Chondrocyte (in vitro differentiated cells): ENCODE measurements around the gene NADSYN1. TPM values are rescaled to one million over a fixed set of nuclear protein-coding genes. Genes with fewer than 3 reads are reported as not detected.

Experiments
- DNase-seq: peaks from one replicate; pipeline ENCODE4 v3.0.0; 2021; ENCODE audit warnings: mixed read lengths, low spot score
- H3K27ac Mint-ChIP-seq: one replicate; pipeline ENCODE4 v1.8.0; 2021; ENCODE audit warnings: mild to moderate bottlenecking, moderate library complexity, mixed read lengths; ENCODE audit not compliant: unreplicated experiment
- H3K27me3 Mint-ChIP-seq: 2 replicates; pipeline ENCODE4 v1.8.0; 2021; ENCODE audit warnings: low read depth, mixed read lengths
- H3K36me3 Mint-ChIP-seq: 2 replicates; pipeline ENCODE4 v1.8.0; 2021; ENCODE audit warnings: low read depth, mixed read lengths
- H3K4me1 Mint-ChIP-seq: 2 replicates; pipeline ENCODE4 v1.8.0; 2021; ENCODE audit warnings: low read depth, mild to moderate bottlenecking, mixed read lengths
- H3K4me3 Mint-ChIP-seq: one replicate; pipeline ENCODE4 v1.8.0; 2021; ENCODE audit warnings: mild to moderate bottlenecking, moderate library complexity, mixed read lengths; ENCODE audit not compliant: unreplicated experiment
- H3K9me3 Mint-ChIP-seq: 2 replicates; pipeline ENCODE4 v1.8.0; 2021; ENCODE audit warnings: low read depth, mixed read lengths
- CTCF ChIP-seq: fragments of 200-600 bp; sonication (generic); IDR thresholded peaks from 2 replicates; pipeline ENCODE4 v1.5.0; 2021; ENCODE audit warnings: antibody characterized with exemption, mild to moderate bottlenecking, moderate library complexity
- total RNA-seq: library from RNA; stranded (reverse); gene quantifications from 3 replicates; pipeline ENCODE4 v1.2.1, GENCODE V29; 2021

Gene NADSYN1
- total RNA-seq, 1 donor from 2014 or later: 38.8 TPM

- DNase-seq: peak; percentile 83
- no peak overlapping the region for H3K27ac Mint-ChIP-seq
- no peaks in the 10 kb centered on the region for H3K9me3 Mint-ChIP-seq
- peaks cover 53% of the 10 kb centered on the region for H3K36me3 Mint-ChIP-seq
- peaks cover 10% of the 10 kb centered on the region for H3K4me1 Mint-ChIP-seq
- H3K27me3 Mint-ChIP-seq: no peaks in the 10 kb centered on the region
- TF ChIP-seq CTCF: no peak
- no peak overlapping the region for H3K4me3 Mint-ChIP-seq
Observed at GRCh38 chr11:71490731-71491390, 37.9 kb downstream of the NADSYN1 start.

GRCh38 chr11:71491531-71491930 lies 38.5 kb downstream of the NADSYN1 start:
- peak; percentile 79 for DNase-seq
- Mint-ChIP-seq H3K4me3 (no peak overlapping the region), H3K36me3 (peaks cover 48% of the 10 kb centered on the region), H3K4me1 (peaks cover 10% of the 10 kb centered on the region), H3K27me3 (no peaks in the 10 kb centered on the region), H3K9me3 (peaks cover 2% of the 10 kb centered on the region), H3K27ac (no peak overlapping the region)
- TF ChIP-seq CTCF: no peak

GRCh38 chr11:71491940-71492339 lies 38.9 kb downstream of the NADSYN1 start:
- peaks cover 10% of the 10 kb centered on the region for H3K4me1 Mint-ChIP-seq
- no peak overlapping the region for H3K4me3 Mint-ChIP-seq
- no peak for TF ChIP-seq CTCF
- H3K27me3 Mint-ChIP-seq: no peaks in the 10 kb centered on the region
- H3K27ac Mint-ChIP-seq: no peak overlapping the region
- H3K36me3 Mint-ChIP-seq: peaks cover 51% of the 10 kb centered on the region
- no peak for DNase-seq
- peaks cover 3% of the 10 kb centered on the region for H3K9me3 Mint-ChIP-seq

GRCh38 chr11:71495286-71496230 lies 42.6 kb downstream of the NADSYN1 start:
- Mint-ChIP-seq H3K9me3 (peaks cover 3% of the 10 kb centered on the region), H3K4me1 (peaks cover 5% of the 10 kb centered on the region), H3K36me3 (peaks cover 57% of the 10 kb centered on the region), H3K27me3 (no peaks in the 10 kb centered on the region), H3K4me3 (no peak overlapping the region), H3K27ac (no peak overlapping the region)
- DNase-seq: peak; percentile 61
- TF ChIP-seq CTCF: no peak

GRCh38 chr11:71496421-71496820 lies 43.4 kb downstream of the NADSYN1 start:
- no peak for TF ChIP-seq CTCF
- H3K4me3 Mint-ChIP-seq: no peak overlapping the region
- H3K27ac Mint-ChIP-seq: no peak overlapping the region

More at GRCh38 chr11:71496421-71496820, 43.4 kb downstream of the NADSYN1 start:
- Mint-ChIP-seq H3K9me3 (peaks cover 3% of the 10 kb centered on the region), H3K27me3 (no peaks in the 10 kb centered on the region), H3K36me3 (peaks cover 57% of the 10 kb centered on the region), H3K4me1 (peaks cover 6% of the 10 kb centered on the region)
- DNase-seq: peak; percentile 47
